Transverse colon (tissue), 4 donors: ENCODE results near the gene RMDN3.

ENCODE experiments used
- CTCF ChIP-seq, 5 experiments: fragments of 200-600 bp in 3 of 5; fragments of 450-650 bp in 2 of 5; sonication (generic) in 3 of 5; IDR thresholded peaks; 1 replicate in 2 of 5; 2 replicates in 3 of 5; pipeline ENCODE4 v1.5.1; 2016 to 2017; ENCODE audit warnings: antibody characterized with exemption in 5 of 5, inconsistent platforms in 3 of 5, mild to moderate bottlenecking in 2 of 5, moderate library complexity in 1 of 5
- EP300 ChIP-seq: sonication (generic); formaldehyde crosslinking; IDR thresholded peaks from one replicate; pipeline ENCODE4 v1.6.1; 2017; ENCODE audit warnings: antibody characterized with exemption, low read depth
- POLR2AphosphoS5 ChIP-seq, 3 donors: sonication (generic); formaldehyde crosslinking; IDR thresholded peaks; one replicate each; pipeline ENCODE4 v1.6.1; 2016; ENCODE audit warnings: antibody characterized with exemption in 3 of 3

GRCh38 chr15:40773496-40773895 lies 18.4 kb upstream of the RMDN3 start:
- no peak for TF ChIP-seq CTCF (IDR thresholded peaks at IDR 0.05)
- TF ChIP-seq POLR2AphosphoS5 (IDR thresholded peaks at IDR 0.05), result no peak
- no peak for TF ChIP-seq EP300
